Neural cell (in vitro differentiated cells): Measurements from ENCODE around the gene FCGR1A. TPM values are rescaled to one million over a fixed set of nuclear protein-coding genes. Genes with fewer than 3 reads are reported as not detected.
"Not testable (repeated sequence)": the region's sequence is repeated elsewhere in the genome, so short reads cannot be mapped to it uniquely, and the experiment has no call there.

Experiments used
- H2AFZ ChIP-seq: fragments of 200-600, 300-800 bp; sonication (generic), shearing (Covaris generic); 2 replicates; pipeline ENCODE4 v1.6.0; 2014; ENCODE audit warnings: low read depth, mild to moderate bottlenecking, antibody characterized with exemption, low read length, moderate library complexity
- H3F3A ChIP-seq: fragments of 200-600 bp; shearing (Covaris generic); 2 replicates; pipeline ENCODE4 v1.6.1; 2016; ENCODE audit warnings: mild to moderate bottlenecking, moderate library complexity, mixed read lengths, antibody characterized with exemption, low read length; ENCODE audit not compliant: insufficient read depth, poor library complexity, severe bottlenecking
- H3K27ac ChIP-seq: fragments of 200-600, 300-800 bp; sonication (generic), shearing (Covaris generic); 2 replicates; pipeline ENCODE4 v1.5.1; 2014; ENCODE audit warnings: mild to moderate bottlenecking, low read length, moderate library complexity
- H3K27me3 ChIP-seq: fragments of 300-800, 200-600 bp; sonication (generic), shearing (Covaris generic); 2 replicates; pipeline ENCODE4 v1.6.0; 2014; ENCODE audit warnings: mild to moderate bottlenecking, low read depth, low read length, moderate library complexity; ENCODE audit not compliant: insufficient read depth
- H3K36me3 ChIP-seq: fragments of 300-800, 200-600 bp; sonication (generic), shearing (Covaris generic); 2 replicates; pipeline ENCODE4 v1.5.1; 2014; ENCODE audit warnings: mild to moderate bottlenecking, antibody characterized with exemption, low read length, moderate library complexity; ENCODE audit not compliant: insufficient read depth
- H3K4me2 ChIP-seq: fragments of 300-800, 200-600 bp; sonication (generic), shearing (Covaris generic); 2 replicates; pipeline ENCODE4 v1.6.0; 2014; ENCODE audit warnings: mild to moderate bottlenecking, low read length
- H3K4me3 ChIP-seq: fragments of 300-800, 200-600 bp; sonication (generic), shearing (Covaris generic); 2 replicates; pipeline ENCODE4 v1.5.1; 2014; ENCODE audit warnings: mild to moderate bottlenecking, low read length, moderate library complexity
- H3K79me2 ChIP-seq: fragments of 200-600 bp; shearing (Covaris generic); replicated peaks from 2 replicates; pipeline ENCODE4 v1.6.0; 2014; ENCODE audit warnings: mild to moderate bottlenecking, low read length, moderate library complexity; ENCODE audit not compliant: insufficient read depth
- H3K9ac ChIP-seq: fragments of 300-800, 200-600 bp; sonication (generic), shearing (Covaris generic); 2 replicates; pipeline ENCODE4 v1.6.1; 2016; ENCODE audit warnings: mild to moderate bottlenecking, low read length, mixed read lengths
- H3K9me2 ChIP-seq: fragments of 200-600 bp; shearing (Covaris generic); 2 replicates; pipeline ENCODE4 v1.6.1; 2016; ENCODE audit warnings: mild to moderate bottlenecking, low read length, mixed read lengths; ENCODE audit not compliant: insufficient read depth
- H3K9me3 ChIP-seq: fragments of 200-600, 300-800 bp; sonication (generic), shearing (Covaris generic); 2 replicates; pipeline ENCODE4 v1.6.1; 2016; ENCODE audit warnings: mild to moderate bottlenecking, mixed run types, low read length, moderate library complexity, mixed read lengths
- H4K20me1 ChIP-seq: fragments of 200-600 bp; shearing (Covaris generic); 2 replicates; pipeline ENCODE4 v1.6.1; 2016; ENCODE audit warnings: mild to moderate bottlenecking, mixed run types; ENCODE audit not compliant: insufficient read depth
- CTCF ChIP-seq: fragments of 450-650 bp; IDR thresholded peaks from 2 replicates; pipeline ENCODE4 v1.5.1; 2014; ENCODE audit warnings: antibody characterized with exemption, mild to moderate bottlenecking, moderate library complexity; ENCODE audit not compliant: poor library complexity, severe bottlenecking
- POLR2AphosphoS5 ChIP-seq: IDR thresholded peaks from 2 replicates; pipeline ENCODE4 v1.6.1; 2012
- RAD21 ChIP-seq: fragments of 450-650 bp; conservative IDR thresholded peaks from 2 replicates; pipeline ENCODE4 v1.6.1; 2014; ENCODE audit warnings: antibody characterized with exemption, mild to moderate bottlenecking, moderate library complexity
- SMC3 ChIP-seq: fragments of 450-650 bp; conservative IDR thresholded peaks from 2 replicates; pipeline ENCODE4 v1.6.1; 2014; ENCODE audit warnings: antibody characterized with exemption, mild to moderate bottlenecking, moderate library complexity; ENCODE audit not compliant: poor library complexity
- polyA plus RNA-seq: library from polyadenylated mRNA; depleted of rRNA; stranded (reverse); fragments of >200 nt; gene quantifications from 2 replicates; pipeline ENCODE4 v1.2.3, GENCODE V29; 2014

FCGR1A gene
- polyA plus RNA-seq, 1 donor from 2014 or later = not detected

- not testable (repeated sequence) for H3K9me2 ChIP-seq, H3K79me2 ChIP-seq, H3K27ac ChIP-seq, H3K27me3 ChIP-seq, H3K9ac ChIP-seq, H3F3A ChIP-seq, H3K36me3 ChIP-seq, H3K4me2 ChIP-seq, H4K20me1 ChIP-seq, H3K9me3 ChIP-seq, H2AFZ ChIP-seq, H3K4me3 ChIP-seq
Observed at GRCh38 chr1:149783289-149783688, 795 bp downstream of the FCGR1A start.

- not testable (repeated sequence) for H2AFZ ChIP-seq, H3K36me3 ChIP-seq, H3K4me2 ChIP-seq, H4K20me1 ChIP-seq, H3K9ac ChIP-seq, H3K27ac ChIP-seq, H3K79me2 ChIP-seq, H3F3A ChIP-seq, H3K27me3 ChIP-seq, H3K9me3 ChIP-seq, H3K4me3 ChIP-seq, H3K9me2 ChIP-seq
Observed at GRCh38 chr1:149783868-149784267, 1.4 kb downstream of the FCGR1A start.

GRCh38 chr1:149787688-149788451 lies 5.4 kb downstream of the FCGR1A start:
- not testable (repeated sequence) for H3K27ac ChIP-seq, H3K9me3 ChIP-seq, H3K9ac ChIP-seq, H3K36me3 ChIP-seq, H4K20me1 ChIP-seq, H3K79me2 ChIP-seq, H3K4me2 ChIP-seq, H2AFZ ChIP-seq, H3K27me3 ChIP-seq, H3K4me3 ChIP-seq, H3F3A ChIP-seq, H3K9me2 ChIP-seq

- H2AFZ ChIP-seq, H3K36me3 ChIP-seq, H3K9me3 ChIP-seq, H3K9me2 ChIP-seq, H3K4me2 ChIP-seq, H4K20me1 ChIP-seq, H3K27me3 ChIP-seq, H3K79me2 ChIP-seq, H3F3A ChIP-seq: not testable (repeated sequence)
- H3K27ac ChIP-seq = peak overlapping the region; percentile 59
- H3K9ac ChIP-seq = peak overlapping the region; percentile 67
- H3K4me3 ChIP-seq = peak overlapping the region; percentile 61
- TF ChIP-seq RAD21 = peak; percentile 58
- peak; percentile 3 for TF ChIP-seq POLR2AphosphoS5
Observed at GRCh38 chr1:149792502-149792901, 10.0 kb downstream of the FCGR1A start.

- H4K20me1 ChIP-seq, H3K79me2 ChIP-seq, H3K27me3 ChIP-seq, H3K9me2 ChIP-seq, H3F3A ChIP-seq, H2AFZ ChIP-seq, H3K4me2 ChIP-seq, H3K9me3 ChIP-seq, H3K36me3 ChIP-seq: not testable (repeated sequence)
- TF ChIP-seq SMC3 (peak; percentile 79), POLR2AphosphoS5 (peak; percentile 3), CTCF (peak; percentile 83)
- Histone ChIP-seq H3K4me3 (peak overlapping the region; percentile 61), H3K9ac (peak overlapping the region; percentile 67), H3K27ac (peak overlapping the region; percentile 59)
Observed at GRCh38 chr1:149792912-149793515, 10.5 kb downstream of the FCGR1A start.

- H3K27me3 ChIP-seq, H3K36me3 ChIP-seq, H3F3A ChIP-seq, H3K9me2 ChIP-seq, H3K79me2 ChIP-seq, H2AFZ ChIP-seq, H3K9ac ChIP-seq, H3K27ac ChIP-seq, H3K9me3 ChIP-seq, H4K20me1 ChIP-seq, H3K4me2 ChIP-seq: not testable (repeated sequence)
- H3K4me3 ChIP-seq = peak overlapping the region; percentile 61
Observed at GRCh38 chr1:149793885-149794284, 11.4 kb downstream of the FCGR1A start.

GRCh38 chr1:149801628-149802027 lies 19.1 kb downstream of the FCGR1A start:
- H3K9me2 ChIP-seq, H3K4me3 ChIP-seq, H3K4me2 ChIP-seq, H4K20me1 ChIP-seq, H3F3A ChIP-seq, H3K36me3 ChIP-seq, H2AFZ ChIP-seq, H3K79me2 ChIP-seq, H3K27ac ChIP-seq, H3K27me3 ChIP-seq, H3K9ac ChIP-seq, H3K9me3 ChIP-seq: not testable (repeated sequence)
